Glomerular visceral epithelial cell (primary cell): ENCODE measurements around the gene BTRC.
A peak's percentile ranks its signal among the peaks of the same experiment; 100 is the strongest.

ENCODE experiments used
- DNase-seq: peaks from one replicate; pipeline ENCODE4 v3.0.0-alpha.2; 2016; ENCODE audit errors: extremely low spot score

BTRC gene

DNA sequence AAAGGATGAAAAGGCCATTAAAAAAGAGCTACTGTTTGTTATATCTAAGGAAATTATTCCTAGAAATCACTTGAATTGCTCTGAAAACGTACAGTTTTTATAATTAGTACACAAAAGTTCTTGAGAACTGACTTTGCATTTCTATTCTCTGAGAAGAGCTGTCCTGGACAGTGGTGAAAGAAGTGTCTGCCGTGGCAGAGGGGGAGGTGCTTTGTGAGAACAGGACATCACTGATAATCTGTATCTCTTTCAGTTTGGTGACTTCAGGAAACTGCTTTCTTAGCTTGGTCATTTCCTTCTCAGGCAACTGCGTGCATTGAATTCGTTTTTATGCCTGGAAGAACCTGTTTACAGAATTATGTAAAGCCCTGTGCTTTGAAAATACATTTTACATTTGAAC lies 182.0 kb downstream of the BTRC start:
- DNase-seq, result no peak

GRCh38 chr10:101536800-101537199 lies 182.8 kb downstream of the BTRC start:
- DNase-seq, result no peak

GRCh38 chr10:101538446-101538845 lies 184.5 kb downstream of the BTRC start:
- DNase-seq, result no peak

- DNase-seq, result no peak
These were observed 191.9 kb downstream of the BTRC start for GRCh38 chr10:101545898-101546297.

DNA sequence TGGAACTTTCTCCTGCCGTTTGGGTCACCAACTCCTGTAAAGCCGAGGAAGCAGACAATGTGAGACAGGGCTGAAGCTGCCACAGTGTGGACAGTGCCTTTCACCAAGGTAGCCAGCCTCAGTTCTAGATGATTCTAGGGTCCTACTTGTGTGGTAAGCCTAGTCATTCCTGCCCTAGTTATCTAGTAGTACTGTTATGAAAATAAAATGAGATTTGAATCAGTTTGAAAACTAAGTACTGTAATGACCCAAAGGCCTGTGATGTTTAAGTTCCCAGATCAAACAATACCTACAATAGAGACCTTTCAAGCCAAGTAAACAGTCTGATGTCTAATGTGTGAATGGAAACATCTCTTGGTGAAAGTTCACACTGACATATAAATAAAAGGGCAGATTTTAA lies 197.0 kb downstream of the BTRC start:
- DNase-seq, result no peak

DNA sequence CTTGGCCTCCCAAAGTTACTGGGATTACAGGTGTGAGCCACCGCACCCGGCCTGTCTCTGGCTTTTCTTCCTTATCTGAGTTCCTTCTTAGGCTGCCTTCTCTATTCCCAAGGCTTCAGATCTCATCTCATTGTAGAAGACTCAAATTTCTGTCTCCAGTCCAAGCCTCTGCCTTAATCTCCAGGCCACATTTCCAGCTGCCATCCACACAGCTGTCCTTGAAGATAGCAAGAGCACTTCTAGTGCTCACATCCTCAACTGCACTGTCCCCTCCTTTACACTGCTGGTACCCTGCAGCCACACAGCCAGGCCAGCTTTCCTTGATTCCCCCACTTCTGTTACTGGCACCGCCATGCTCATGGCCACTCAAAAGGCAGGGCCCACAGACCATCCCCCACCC lies 198.5 kb downstream of the BTRC start:
- DNase-seq, result no peak

GRCh38 chr10:101557541-101557940 lies 203.6 kb downstream of the BTRC start:
- no peak for DNase-seq

GRCh38 chr10:101558204-101558603 lies 204.2 kb downstream of the BTRC start:
- no peak for DNase-seq

GRCh38 chr10:101558671-101559595 lies 205.0 kb downstream of the BTRC start:
- DNase-seq, result no peak

GRCh38 chr10:101559596-101560297 lies 205.8 kb downstream of the BTRC start:
- no peak for DNase-seq

DNA sequence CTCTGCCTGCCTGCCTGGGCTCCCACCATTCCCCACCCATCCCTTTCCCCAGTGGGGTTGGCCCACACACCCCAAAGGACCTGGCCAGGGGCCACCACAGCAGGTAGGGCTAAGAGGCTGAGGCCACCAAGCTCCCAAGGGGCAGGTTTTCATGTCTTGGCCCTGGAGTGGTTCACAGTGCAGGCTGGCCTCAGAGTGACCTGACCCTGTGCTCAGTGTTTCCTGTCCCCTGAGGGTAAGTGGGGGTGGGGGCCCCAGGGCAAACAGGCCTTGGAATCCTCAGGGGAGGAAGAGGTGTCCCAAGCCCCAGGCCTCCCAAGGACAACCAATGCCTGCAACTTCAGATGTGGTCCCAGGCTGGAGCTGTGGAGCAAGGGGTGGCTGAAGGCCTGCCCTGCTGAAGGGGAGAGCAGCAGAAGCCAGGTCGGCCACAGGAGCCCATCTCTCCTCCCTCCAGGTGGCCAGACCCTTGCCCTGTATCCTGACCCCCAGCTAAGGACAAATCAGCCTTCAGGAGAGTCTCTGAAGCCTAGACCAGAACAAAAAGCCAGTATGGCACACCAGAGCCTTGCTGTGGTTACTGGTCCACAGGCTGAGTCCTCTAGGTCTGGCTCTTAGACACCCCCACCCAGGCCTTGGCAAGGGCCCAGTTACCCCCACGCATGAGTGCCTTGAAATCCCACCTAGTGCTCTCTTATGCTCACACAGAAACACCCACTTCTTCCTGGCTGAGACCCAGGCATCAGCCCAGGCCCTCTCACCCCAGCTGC lies 206.5 kb downstream of the BTRC start:
- DNase-seq, result peak; percentile 22

DNA sequence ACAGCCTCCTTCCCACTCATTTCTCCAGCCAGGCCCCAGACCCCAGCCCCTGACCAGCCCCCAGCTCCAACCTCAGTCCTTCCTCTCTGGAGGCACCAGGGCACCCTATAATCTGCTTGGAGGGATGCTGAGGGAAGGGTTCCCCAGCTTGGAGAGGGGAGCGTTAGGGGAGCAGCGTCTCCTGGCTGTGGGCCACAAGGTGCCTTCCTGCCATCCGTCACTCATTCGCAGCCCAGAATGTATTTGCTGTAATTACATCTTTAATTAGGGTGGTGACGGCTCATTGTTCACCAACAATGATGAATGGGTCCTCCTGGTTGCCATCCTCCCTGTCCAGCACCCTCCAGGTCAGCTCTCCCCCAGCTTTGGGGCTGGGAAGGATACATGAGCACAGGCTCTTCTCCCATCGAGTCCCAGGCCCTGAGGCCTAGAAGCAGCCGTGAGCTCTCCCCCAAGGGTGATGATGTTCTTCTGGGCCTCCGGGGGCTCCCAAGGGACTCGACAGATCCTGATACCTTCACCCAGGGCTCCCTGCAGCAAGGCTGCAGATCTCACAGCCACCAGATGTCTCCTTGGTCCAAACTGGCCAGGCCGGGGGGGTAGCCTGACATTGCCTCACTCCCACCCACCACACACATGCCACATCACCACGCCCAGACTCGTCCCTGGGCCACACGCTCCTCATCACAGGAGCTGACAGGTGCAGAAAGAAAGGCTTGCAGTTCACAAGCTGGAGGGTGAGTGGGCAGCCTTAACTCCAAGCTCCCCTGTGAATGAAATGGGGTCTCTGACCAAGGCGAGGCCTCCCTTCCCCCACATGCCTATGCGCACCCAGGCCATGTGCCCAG lies 207.3 kb downstream of the BTRC start:
- DNase-seq, result no peak

GRCh38 chr10:101562231-101562630 lies 208.3 kb downstream of the BTRC start:
- DNase-seq, result no peak

- DNase-seq, result no peak
These were observed 209.0 kb downstream of the BTRC start for GRCh38 chr10:101563007-101563406.

- no peak for DNase-seq
These were observed 209.6 kb downstream of the BTRC start for GRCh38 chr10:101563497-101564040.

DNA sequence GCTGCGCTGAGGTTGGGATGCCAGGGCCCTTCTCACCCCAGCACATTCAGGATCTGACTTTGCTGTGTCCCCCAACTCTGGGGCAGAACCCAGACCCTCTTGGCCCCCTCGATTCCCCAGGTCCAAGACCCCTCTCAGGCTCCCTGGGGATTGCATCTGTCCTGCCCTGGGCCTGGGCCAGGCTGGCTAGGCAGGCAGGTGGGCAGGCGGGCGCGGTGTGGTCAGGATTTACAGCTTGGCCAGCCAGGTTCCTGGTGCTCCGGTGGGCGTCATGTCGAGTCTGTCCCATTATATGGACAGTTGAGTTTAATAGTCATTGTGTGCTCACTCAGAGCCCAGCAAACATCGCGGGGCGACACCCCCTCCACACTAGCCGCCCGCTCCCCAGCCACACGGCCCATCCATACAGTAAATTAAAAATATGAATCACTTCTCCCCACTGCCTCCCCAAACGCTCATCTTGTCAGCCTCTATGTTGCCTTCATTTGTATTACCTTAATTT lies 210.6 kb downstream of the BTRC start:
- no peak for DNase-seq

DNA sequence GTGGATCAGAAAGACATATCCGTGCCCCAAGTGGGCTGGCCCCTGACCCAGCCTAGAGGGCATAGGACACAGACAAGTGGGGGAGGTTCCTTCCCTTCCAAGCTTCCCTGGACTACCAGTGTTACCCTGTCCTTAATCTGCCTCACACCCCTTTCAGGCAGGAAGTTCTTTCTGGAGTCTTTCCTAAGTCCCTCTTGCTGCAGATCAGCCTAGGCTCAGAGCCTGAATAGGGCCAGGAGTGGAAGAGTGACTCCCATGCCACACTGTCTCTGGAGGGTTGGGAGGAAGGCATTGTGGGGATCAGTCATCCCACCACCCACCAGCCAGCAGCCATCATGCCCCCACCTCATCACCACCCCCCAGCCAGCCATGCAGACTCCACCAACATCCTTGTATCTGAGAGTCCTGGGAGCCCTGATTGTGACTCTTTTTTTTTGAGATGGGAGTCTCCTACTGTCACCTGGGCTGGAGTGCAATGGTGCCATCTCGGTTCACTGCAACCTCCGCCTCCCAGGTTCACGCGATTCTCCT lies 211.5 kb downstream of the BTRC start:
- no peak for DNase-seq

GRCh38 chr10:101565936-101566332 lies 212.0 kb downstream of the BTRC start:
- DNase-seq, result no peak

- DNase-seq, result no peak
These were observed 212.6 kb downstream of the BTRC start for GRCh38 chr10:101566333-101567164.
